Endodermal cell (in vitro differentiated cells): ENCODE data around the gene UPB1. TPM values are rescaled to one million over a fixed set of nuclear protein-coding genes. Genes with fewer than 3 reads are reported as not detected.

Experiments used
- DNase-seq: peaks from one replicate; pipeline ENCODE4 v3.0.0-alpha.2; 2017
- H3K27ac ChIP-seq: 2 replicates; pipeline ENCODE4 v1.5.1; 2013; ENCODE audit warnings: mild to moderate bottlenecking, low read depth, low read length, moderate library complexity
- H3K27me3 ChIP-seq: 2 replicates; pipeline ENCODE4 v1.6.1; 2013; ENCODE audit warnings: mild to moderate bottlenecking, low read length, moderate library complexity; ENCODE audit not compliant: insufficient read depth, control insufficient read depth, poor library complexity, severe bottlenecking
- H3K36me3 ChIP-seq: 2 replicates; pipeline ENCODE4 v1.7.0; 2013; ENCODE audit warnings: mild to moderate bottlenecking, low read length, moderate library complexity; ENCODE audit not compliant: control insufficient read depth, insufficient read depth
- H3K4me1 ChIP-seq: one replicate; pipeline ENCODE4 v1.7.0; 2013; ENCODE audit warnings: low read length; ENCODE audit not compliant: control insufficient read depth, insufficient read depth
- H3K4me3 ChIP-seq: 2 replicates; pipeline ENCODE4 v1.5.1; 2013; ENCODE audit warnings: mild to moderate bottlenecking, low read length, moderate library complexity
- H3K9ac ChIP-seq: 2 replicates; pipeline ENCODE4 v1.6.1; 2013; ENCODE audit warnings: mild to moderate bottlenecking, low read length, moderate library complexity; ENCODE audit not compliant: poor library complexity, severe bottlenecking; ENCODE audit errors: extremely low read depth
- H3K9me3 ChIP-seq: 2 replicates; pipeline ENCODE4 v1.6.1; 2013; ENCODE audit warnings: mild to moderate bottlenecking, low read length, moderate library complexity; ENCODE audit not compliant: control insufficient read depth
- H3K27ac Mint-ChIP-seq: 2 replicates; pipeline ENCODE4 v1.8.0; 2020; ENCODE audit warnings: mixed read lengths
- H3K27me3 Mint-ChIP-seq: 2 replicates; pipeline ENCODE4 v1.8.0; 2021; ENCODE audit warnings: mild to moderate bottlenecking, mixed read lengths; ENCODE audit not compliant: insufficient read depth
- H3K36me3 Mint-ChIP-seq: 2 replicates; pipeline ENCODE4 v1.8.0; 2020; ENCODE audit warnings: low read depth, mixed read lengths
- H3K4me1 Mint-ChIP-seq: 2 replicates; pipeline ENCODE4 v1.8.0; 2020; ENCODE audit warnings: mixed read lengths
- H3K4me3 Mint-ChIP-seq: 2 replicates; pipeline ENCODE4 v1.8.0; 2020; ENCODE audit warnings: mild to moderate bottlenecking, moderate library complexity, mixed read lengths
- H3K9me3 Mint-ChIP-seq: 2 replicates; pipeline ENCODE4 v1.8.0; 2020; ENCODE audit warnings: mild to moderate bottlenecking, mixed read lengths
- WGBS, 2 experiments: methylation state at CpG; one replicate each; pipeline versions ENCODE4 v1.1.5 to v1.1.7; 2013; ENCODE audit warnings: missing lambda C conversion rate in 2 of 2, mixed read lengths in 1 of 2; ENCODE audit not compliant: insufficient coverage in 1 of 2, insufficient read length in 1 of 2; 5-methylcytosine and 5-hydroxymethylcytosine counted together
- total RNA-seq, 2 donors: library from RNA; stranded (reverse); fragmentation: NEBNext Ultra II Directional in 1 of 2; extraction: Animal tissue kit (Norgen Biotek cat#: 25700) in 1 of 2; gene quantifications; 2 replicates in 1 of 2; 3 replicates in 1 of 2; pipeline ENCODE4 v1.2.1, GENCODE V29; 2021
- TF ChIP-seq, protein P1 (sequence below): fragments of 200-600 bp; sonication (generic); conservative IDR thresholded peaks from 2 replicates; pipeline ENCODE4 v1.5.0; 2021; ENCODE audit warnings: antibody characterized with exemption, mild to moderate bottlenecking

The UPB1 gene
- total RNA-seq, 2 donors from 2014 or later: 0.40 TPM; not detected in 1

- Histone ChIP-seq H3K9me3 (no peaks in the 10 kb centered on the region), H3K27ac (no peak overlapping the region), H3K27me3 (no peaks in the 10 kb centered on the region), H3K4me3 (no peak overlapping the region), H3K9ac (no peak overlapping the region), H3K36me3 (peaks cover 9% of the 10 kb centered on the region), H3K4me1 (no peaks in the 10 kb centered on the region)
- Mint-ChIP-seq H3K9me3 (no peaks in the 10 kb centered on the region), H3K4me3 (no peak overlapping the region), H3K36me3 (peaks cover 8% of the 10 kb centered on the region), H3K4me1 (no peaks in the 10 kb centered on the region), H3K27me3 (no peaks in the 10 kb centered on the region), H3K27ac (no peak overlapping the region)
- TF ChIP-seq, protein P1, sequence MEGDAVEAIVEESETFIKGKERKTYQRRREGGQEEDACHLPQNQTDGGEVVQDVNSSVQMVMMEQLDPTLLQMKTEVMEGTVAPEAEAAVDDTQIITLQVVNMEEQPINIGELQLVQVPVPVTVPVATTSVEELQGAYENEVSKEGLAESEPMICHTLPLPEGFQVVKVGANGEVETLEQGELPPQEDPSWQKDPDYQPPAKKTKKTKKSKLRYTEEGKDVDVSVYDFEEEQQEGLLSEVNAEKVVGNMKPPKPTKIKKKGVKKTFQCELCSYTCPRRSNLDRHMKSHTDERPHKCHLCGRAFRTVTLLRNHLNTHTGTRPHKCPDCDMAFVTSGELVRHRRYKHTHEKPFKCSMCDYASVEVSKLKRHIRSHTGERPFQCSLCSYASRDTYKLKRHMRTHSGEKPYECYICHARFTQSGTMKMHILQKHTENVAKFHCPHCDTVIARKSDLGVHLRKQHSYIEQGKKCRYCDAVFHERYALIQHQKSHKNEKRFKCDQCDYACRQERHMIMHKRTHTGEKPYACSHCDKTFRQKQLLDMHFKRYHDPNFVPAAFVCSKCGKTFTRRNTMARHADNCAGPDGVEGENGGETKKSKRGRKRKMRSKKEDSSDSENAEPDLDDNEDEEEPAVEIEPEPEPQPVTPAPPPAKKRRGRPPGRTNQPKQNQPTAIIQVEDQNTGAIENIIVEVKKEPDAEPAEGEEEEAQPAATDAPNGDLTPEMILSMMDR: no peak
- 90 to 94% methylated on average over 3 of the region's 3 CpGs for WGBS, 2 experiments
- DNase-seq: no peak
Observed at GRCh38 chr22:24536089-24536488, 41.0 kb downstream of the UPB1 start.

DNA sequence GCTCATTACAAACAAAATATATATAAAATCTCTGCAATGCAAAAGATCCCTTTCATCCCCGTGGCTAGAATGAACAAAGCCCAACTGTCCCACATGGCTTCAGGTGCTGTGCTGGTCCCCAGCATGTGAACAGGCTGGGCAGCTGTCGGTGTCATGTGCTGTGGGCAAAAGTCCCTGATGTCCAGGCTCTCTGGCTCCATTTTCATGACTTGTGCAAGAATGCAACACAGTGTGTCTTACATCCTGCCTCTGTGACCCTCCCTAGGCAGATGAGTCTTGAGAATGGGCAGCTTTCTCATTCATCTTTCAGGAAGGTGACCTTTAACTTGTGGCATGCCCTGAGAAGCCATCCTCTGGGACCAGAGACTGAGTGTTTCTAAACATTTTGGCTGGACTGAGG, 45.3 kb downstream of the UPB1 start:
- DNase-seq: no peak
- H3K36me3 Mint-ChIP-seq: peaks cover 31% of the 10 kb centered on the region
- no peaks in the 10 kb centered on the region for H3K4me1 ChIP-seq
- 97 to 100% methylated on average over 1 to 2 of the region's 2 CpGs for WGBS, 2 experiments
- no peaks in the 10 kb centered on the region for H3K9me3 ChIP-seq
- H3K36me3 ChIP-seq: peaks cover 39% of the 10 kb centered on the region
- no peaks in the 10 kb centered on the region for H3K4me1 Mint-ChIP-seq
- no peaks in the 10 kb centered on the region for H3K27me3 ChIP-seq
- no peak overlapping the region for H3K27ac ChIP-seq
- no peaks in the 10 kb centered on the region for H3K9me3 Mint-ChIP-seq
- H3K4me3 Mint-ChIP-seq: no peak overlapping the region
- no peak overlapping the region for H3K9ac ChIP-seq
- no peak overlapping the region for H3K4me3 ChIP-seq
- no peak overlapping the region for H3K27ac Mint-ChIP-seq
- TF ChIP-seq, protein P1: no peak
- no peaks in the 10 kb centered on the region for H3K27me3 Mint-ChIP-seq

GRCh38 chr22:24541681-24542515, 46.8 kb downstream of the UPB1 start:
- Mint-ChIP-seq H3K4me1 (no peaks in the 10 kb centered on the region), H3K36me3 (peaks cover 40% of the 10 kb centered on the region), H3K9me3 (no peaks in the 10 kb centered on the region), H3K27ac (no peak overlapping the region), H3K27me3 (no peaks in the 10 kb centered on the region), H3K4me3 (no peak overlapping the region)
- Histone ChIP-seq H3K4me3 (no peak overlapping the region), H3K27ac (no peak overlapping the region), H3K4me1 (no peaks in the 10 kb centered on the region), H3K9me3 (no peaks in the 10 kb centered on the region), H3K9ac (no peak overlapping the region), H3K27me3 (no peaks in the 10 kb centered on the region), H3K36me3 (peaks cover 47% of the 10 kb centered on the region)
- TF ChIP-seq, protein P1: no peak
- 90 to 97% methylated on average over 5 to 6 of the region's 6 CpGs for WGBS, 2 experiments
- DNase-seq: no peak
